Measurements from ENCODE around the gene MCF2L.

MCF2L gene

GRCh38 chr13:113062691-113063090 lies 93.7 kb downstream of the MCF2L start:
- no peak overlapping the region for H3K9ac ChIP-seq (ENCODE audit: low read depth in 1 of 2, low read length in 2 of 2)
- H3K36me3 ChIP-seq (ENCODE audit: control insufficient read depth in 2 of 2, insufficient read depth in 2 of 2, low read length in 2 of 2), result peaks cover 9 to 10% of the 10 kb centered on the region in 2 donors
- H3K4me3 ChIP-seq (ENCODE audit: low read length in 2 of 2), result no peak overlapping the region
- H3K27ac ChIP-seq (ENCODE audit: low read depth in 2 of 2, low read length in 2 of 2), result no peak overlapping the region
- no peaks in the 10 kb centered on the region for H3K27me3 ChIP-seq (ENCODE audit: control insufficient read depth in 2 of 2, insufficient read depth in 2 of 2, low read length in 2 of 2)
- no peaks in the 10 kb centered on the region for H3K9me3 ChIP-seq (ENCODE audit: control insufficient read depth in 2 of 2, low read length in 2 of 2)
- H3K4me1 ChIP-seq (ENCODE audit: control insufficient read depth in 2 of 2, insufficient read depth in 2 of 2, low read length in 2 of 2), result no peaks in the 10 kb centered on the region

GRCh38 chr13:113063091-113063491 lies 94.1 kb downstream of the MCF2L start:
- H3K9me3 ChIP-seq (ENCODE audit: control insufficient read depth in 2 of 2, low read length in 2 of 2), result no peaks in the 10 kb centered on the region
- H3K36me3 ChIP-seq (ENCODE audit: control insufficient read depth in 2 of 2, insufficient read depth in 2 of 2, low read length in 2 of 2), result peaks cover 9 to 10% of the 10 kb centered on the region in 2 donors
- H3K4me3 ChIP-seq (ENCODE audit: low read length in 2 of 2), result no peak overlapping the region
- H3K27me3 ChIP-seq (ENCODE audit: control insufficient read depth in 2 of 2, insufficient read depth in 2 of 2, low read length in 2 of 2), result no peaks in the 10 kb centered on the region
- H3K27ac ChIP-seq (ENCODE audit: low read depth in 2 of 2, low read length in 2 of 2), result no peak overlapping the region
- no peak overlapping the region for H3K9ac ChIP-seq (ENCODE audit: low read depth in 1 of 2, low read length in 2 of 2)
- H3K4me1 ChIP-seq (ENCODE audit: control insufficient read depth in 2 of 2, insufficient read depth in 2 of 2, low read length in 2 of 2), result no peaks in the 10 kb centered on the region

- no peaks in the 10 kb centered on the region for H3K27me3 ChIP-seq (ENCODE audit: control insufficient read depth in 2 of 2, insufficient read depth in 2 of 2, low read length in 2 of 2)
- H3K9me3 ChIP-seq (ENCODE audit: control insufficient read depth in 2 of 2, low read length in 2 of 2), result no peaks in the 10 kb centered on the region
- no peaks in the 10 kb centered on the region for H3K4me1 ChIP-seq (ENCODE audit: control insufficient read depth in 2 of 2, insufficient read depth in 2 of 2, low read length in 2 of 2)
- H3K27ac ChIP-seq (ENCODE audit: low read depth in 2 of 2, low read length in 2 of 2), result no peak overlapping the region
- no peak overlapping the region for H3K4me3 ChIP-seq (ENCODE audit: low read length in 2 of 2)
- no peak overlapping the region for H3K9ac ChIP-seq (ENCODE audit: low read depth in 1 of 2, low read length in 2 of 2)
- H3K36me3 ChIP-seq (ENCODE audit: control insufficient read depth in 2 of 2, insufficient read depth in 2 of 2, low read length in 2 of 2), result peaks cover 9 to 10% of the 10 kb centered on the region in 2 donors
Measured at GRCh38 chr13:113064000-113064533, 95.1 kb downstream of the MCF2L start.

- H3K27me3 ChIP-seq (ENCODE audit: control insufficient read depth in 2 of 2, insufficient read depth in 2 of 2, low read length in 2 of 2), result no peaks in the 10 kb centered on the region
- H3K27ac ChIP-seq (ENCODE audit: low read depth in 2 of 2, low read length in 2 of 2), result no peak overlapping the region
- H3K9me3 ChIP-seq (ENCODE audit: control insufficient read depth in 2 of 2, low read length in 2 of 2), result no peaks in the 10 kb centered on the region
- H3K36me3 ChIP-seq (ENCODE audit: control insufficient read depth in 2 of 2, insufficient read depth in 2 of 2, low read length in 2 of 2), result peaks cover 9 to 11% of the 10 kb centered on the region in 2 donors
- no peak overlapping the region for H3K4me3 ChIP-seq (ENCODE audit: low read length in 2 of 2)
- H3K9ac ChIP-seq (ENCODE audit: low read depth in 1 of 2, low read length in 2 of 2), result no peak overlapping the region
- H3K4me1 ChIP-seq (ENCODE audit: control insufficient read depth in 2 of 2, insufficient read depth in 2 of 2, low read length in 2 of 2), result no peaks in the 10 kb centered on the region
Measured at GRCh38 chr13:113064534-113065405, 95.8 kb downstream of the MCF2L start.

GRCh38 chr13:113065406-113066141 lies 96.6 kb downstream of the MCF2L start:
- Histone ChIP-seq H3K27ac (ENCODE audit: low read depth in 2 of 2, low read length in 2 of 2) (no peak overlapping the region), H3K27me3 (ENCODE audit: control insufficient read depth in 2 of 2, insufficient read depth in 2 of 2, low read length in 2 of 2) (no peaks in the 10 kb centered on the region), H3K9ac (ENCODE audit: low read depth in 1 of 2, low read length in 2 of 2) (no peak overlapping the region), H3K36me3 (ENCODE audit: control insufficient read depth in 2 of 2, insufficient read depth in 2 of 2, low read length in 2 of 2) (peaks cover 16% of the 10 kb centered on the region in 2 donors), H3K4me1 (ENCODE audit: control insufficient read depth in 2 of 2, insufficient read depth in 2 of 2, low read length in 2 of 2) (no peaks in the 10 kb centered on the region), H3K9me3 (ENCODE audit: control insufficient read depth in 2 of 2, low read length in 2 of 2) (no peaks in the 10 kb centered on the region), H3K4me3 (ENCODE audit: low read length in 2 of 2) (no peak overlapping the region)

GRCh38 chr13:113066142-113066455 lies 97.1 kb downstream of the MCF2L start:
- Histone ChIP-seq H3K27me3 (ENCODE audit: control insufficient read depth in 2 of 2, insufficient read depth in 2 of 2, low read length in 2 of 2) (no peaks in the 10 kb centered on the region), H3K27ac (ENCODE audit: low read depth in 2 of 2, low read length in 2 of 2) (no peak overlapping the region), H3K9ac (ENCODE audit: low read depth in 1 of 2, low read length in 2 of 2) (no peak overlapping the region)

GRCh38 chr13:113066746-113067145 lies 97.7 kb downstream of the MCF2L start:
- H3K27me3 ChIP-seq (ENCODE audit: control insufficient read depth in 2 of 2, insufficient read depth in 2 of 2, low read length in 2 of 2), result no peaks in the 10 kb centered on the region
- no peak overlapping the region for H3K4me3 ChIP-seq (ENCODE audit: low read length in 2 of 2)
- H3K4me1 ChIP-seq (ENCODE audit: control insufficient read depth in 2 of 2, insufficient read depth in 2 of 2, low read length in 2 of 2), result no peaks in the 10 kb centered on the region
- H3K36me3 ChIP-seq (ENCODE audit: control insufficient read depth in 2 of 2, insufficient read depth in 2 of 2, low read length in 2 of 2), result peaks cover 16 to 21% of the 10 kb centered on the region in 2 donors
- no peak overlapping the region for H3K27ac ChIP-seq (ENCODE audit: low read depth in 2 of 2, low read length in 2 of 2)
- H3K9me3 ChIP-seq (ENCODE audit: control insufficient read depth in 2 of 2, low read length in 2 of 2), result no peaks in the 10 kb centered on the region
- no peak overlapping the region for H3K9ac ChIP-seq (ENCODE audit: low read depth in 1 of 2, low read length in 2 of 2)

More at GRCh38 chr13:113066142-113066455, 97.1 kb downstream of the MCF2L start:
- no peak overlapping the region for H3K4me3 ChIP-seq (ENCODE audit: low read length in 2 of 2)
- H3K36me3 ChIP-seq (ENCODE audit: control insufficient read depth in 2 of 2, insufficient read depth in 2 of 2, low read length in 2 of 2), result peaks cover 16 to 21% of the 10 kb centered on the region in 2 donors
- no peaks in the 10 kb centered on the region for H3K9me3 ChIP-seq (ENCODE audit: control insufficient read depth in 2 of 2, low read length in 2 of 2)
- H3K4me1 ChIP-seq (ENCODE audit: control insufficient read depth in 2 of 2, insufficient read depth in 2 of 2, low read length in 2 of 2), result no peaks in the 10 kb centered on the region

GRCh38 chr13:113069861-113070805 lies 101.1 kb downstream of the MCF2L start:
- H3K4me3 ChIP-seq (ENCODE audit: low read length in 2 of 2), result no peak overlapping the region
- H3K27me3 ChIP-seq (ENCODE audit: control insufficient read depth in 2 of 2, insufficient read depth in 2 of 2, low read length in 2 of 2), result no peaks in the 10 kb centered on the region
- no peak overlapping the region for H3K9ac ChIP-seq (ENCODE audit: low read depth in 1 of 2, low read length in 2 of 2)
- peaks cover 14 to 16% of the 10 kb centered on the region in 2 donors for H3K36me3 ChIP-seq (ENCODE audit: control insufficient read depth in 2 of 2, insufficient read depth in 2 of 2, low read length in 2 of 2)
- no peaks in the 10 kb centered on the region for H3K9me3 ChIP-seq (ENCODE audit: control insufficient read depth in 2 of 2, low read length in 2 of 2)
- no peaks in the 10 kb centered on the region for H3K4me1 ChIP-seq (ENCODE audit: control insufficient read depth in 2 of 2, insufficient read depth in 2 of 2, low read length in 2 of 2)
- H3K27ac ChIP-seq (ENCODE audit: low read depth in 2 of 2, low read length in 2 of 2), result no peak overlapping the region

GRCh38 chr13:113070855-113071254 lies 101.8 kb downstream of the MCF2L start:
- no peak overlapping the region for H3K27ac ChIP-seq (ENCODE audit: low read depth in 2 of 2, low read length in 2 of 2)
- no peaks in the 10 kb centered on the region for H3K9me3 ChIP-seq (ENCODE audit: control insufficient read depth in 2 of 2, low read length in 2 of 2)
- peaks cover 14 to 15% of the 10 kb centered on the region in 2 donors for H3K36me3 ChIP-seq (ENCODE audit: control insufficient read depth in 2 of 2, insufficient read depth in 2 of 2, low read length in 2 of 2)
- H3K27me3 ChIP-seq (ENCODE audit: control insufficient read depth in 2 of 2, insufficient read depth in 2 of 2, low read length in 2 of 2), result no peaks in the 10 kb centered on the region
- no peak overlapping the region for H3K9ac ChIP-seq (ENCODE audit: low read depth in 1 of 2, low read length in 2 of 2)
- H3K4me3 ChIP-seq (ENCODE audit: low read length in 2 of 2), result no peak overlapping the region
- H3K4me1 ChIP-seq (ENCODE audit: control insufficient read depth in 2 of 2, insufficient read depth in 2 of 2, low read length in 2 of 2), result no peaks in the 10 kb centered on the region

All from mucosa of rectum (tissue), 2 donors.